ENCODE data around the gene CSNK1A1. TPM values are rescaled to one million over a fixed set of nuclear protein-coding genes. Genes with fewer than 3 reads are reported as not detected.

CSNK1A1 gene
- total and polyA plus RNA-seq, 2 of the 4 experiments (the other 2 are of a cell fraction) = 140 to 419 TPM

Other genes with a start within 250 kb of the CSNK1A1 start
- 18.1 and 30.3 TPM in 2 replicates for gene GRPEL2, start 205.9 kb downstream of the CSNK1A1 start, total RNA-seq (2012; rRNA removed)
- gene GRPEL2, start 205.9 kb downstream of the CSNK1A1 start, polyA plus RNA-seq (2012; rRNA removed) = 4.8 and 6.2 TPM in 2 replicates
- gene PCYOX1L, start 193.4 kb downstream of the CSNK1A1 start, total RNA-seq (2012; rRNA removed) = 5.8 and 7.0 TPM in 2 replicates
- gene PCYOX1L, start 193.4 kb downstream of the CSNK1A1 start, polyA plus RNA-seq (2012; rRNA removed) = 14.3 and 16.3 TPM in 2 replicates
- gene IL17B, start 172.1 kb downstream of the CSNK1A1 start, total RNA-seq (2012; rRNA removed) = 0.28 TPM in 1 of 2 replicates, not detected in the other
- gene IL17B, start 172.1 kb downstream of the CSNK1A1 start, polyA plus RNA-seq (2012; rRNA removed) = 0.31 and 0.86 TPM in 2 replicates
- 0.28 and 0.54 TPM in 2 replicates for gene ARHGEF37, start 30.1 kb upstream of the CSNK1A1 start, total RNA-seq (2012; rRNA removed)
- gene ARHGEF37, start 30.1 kb upstream of the CSNK1A1 start, polyA plus RNA-seq (2012; rRNA removed) = 0.39 and 0.42 TPM in 2 replicates
- under 0.01 and 0.18 TPM in 2 replicates for gene PPARGC1B, start 178.9 kb upstream of the CSNK1A1 start, total RNA-seq (2012; rRNA removed)
- gene PPARGC1B, start 178.9 kb upstream of the CSNK1A1 start, polyA plus RNA-seq (2012; rRNA removed) = 0.10 and 0.27 TPM in 2 replicates